ENCODE data around the gene ANKS3.

GRCh38 chr16:4760221-4760910 lies 26.3 kb upstream of the ANKS3 start:
- no peak for TF ChIP-seq CTCF (IDR thresholded peaks at IDR 0.05)
- no peak for TF ChIP-seq REST (IDR thresholded peaks at IDR 0.05; ENCODE audit: low read depth, low read length)
- TF ChIP-seq USF1 (IDR thresholded peaks at IDR 0.05; ENCODE audit: borderline replicate concordance, low read depth) = no peak
- TF ChIP-seq USF2 (IDR thresholded peaks at IDR 0.05; ENCODE audit: borderline replicate concordance, low read depth, low read length) = no peak
- TF ChIP-seq GABPA (IDR thresholded peaks at IDR 0.05; ENCODE audit: low read depth) = no peak
- no peak for TF ChIP-seq RAD21 (IDR thresholded peaks at IDR 0.05; ENCODE audit: low read length)
- TF ChIP-seq CHD2 (IDR thresholded peaks at IDR 0.05; ENCODE audit: low read length, partially characterized antibody) = no peak
- TF ChIP-seq NRF1 (IDR thresholded peaks at IDR 0.05; ENCODE audit: low read depth, low read length) = no peak
- no peak for TF ChIP-seq POLR2AphosphoS5 (IDR thresholded peaks at IDR 0.05; ENCODE audit: low read depth, low read length)
